Activated T-helper 2 cell treated with anti-CD3 and anti-CD28 coated beads, Interferon-gamma antibody, Interleukin-2, Interleukin-4, amounts not matched to agents 10 μg/mL and 5 μg/mL and 100 μg/mL, durations not matched to agents 14 hours and 24 hours and 36 hours (primary cell): Measurements from ENCODE around the gene TDP1. TPM values are rescaled to one million over a fixed set of nuclear protein-coding genes. Genes with fewer than 3 reads are reported as not detected.

Experiments used
- DNase-seq: peaks from one replicate; pipeline ENCODE4 v3.0.0; 2021; ENCODE audit warnings: low spot score
- H3K27ac Mint-ChIP-seq: one replicate; pipeline ENCODE4 v1.8.0; 2021; ENCODE audit warnings: mixed read lengths
- H3K27me3 Mint-ChIP-seq: one replicate; pipeline ENCODE4 v1.8.0; 2021; ENCODE audit warnings: low read depth, mixed read lengths
- H3K36me3 Mint-ChIP-seq: one replicate; pipeline ENCODE4 v1.8.0; 2021; ENCODE audit warnings: low read depth, mixed read lengths
- H3K4me1 Mint-ChIP-seq: one replicate; pipeline ENCODE4 v1.8.0; 2021; ENCODE audit warnings: low read depth, mixed read lengths
- H3K4me3 Mint-ChIP-seq: one replicate; pipeline ENCODE4 v1.8.0; 2021; ENCODE audit warnings: low read depth, mild to moderate bottlenecking, moderate library complexity, mixed read lengths
- H3K9me3 Mint-ChIP-seq: one replicate; pipeline ENCODE4 v1.8.0; 2021; ENCODE audit warnings: mixed read lengths
- intact Hi-C: fragments of 100-400 bp; cut with micrococcal nuclease; formaldehyde crosslinking; loops from one replicate; pipeline ENCODE4 v1.15.1; 2023
- total RNA-seq: library from RNA; stranded (reverse); gene quantifications from 2 replicates; pipeline ENCODE4 v1.2.3, GENCODE V29; 2022

The TDP1 gene
- total RNA-seq, 1 donor from 2014 or later = 97.5 TPM

- H3K27me3 Mint-ChIP-seq = peaks cover 4% of the 10 kb centered on the region
- H3K4me1 Mint-ChIP-seq = no peaks in the 10 kb centered on the region
- intact Hi-C loops = no loop called here
- no peak for DNase-seq
- H3K9me3 Mint-ChIP-seq = no peaks in the 10 kb centered on the region
- no peak overlapping the region for H3K4me3 Mint-ChIP-seq
- peaks cover 4% of the 10 kb centered on the region for H3K36me3 Mint-ChIP-seq
- H3K27ac Mint-ChIP-seq = no peak overlapping the region
Observed at GRCh38 chr14:89920056-89920455, 35.7 kb upstream of the TDP1 start.

- intact Hi-C loops = no loop called here
- H3K27ac Mint-ChIP-seq = no peak overlapping the region
- H3K4me3 Mint-ChIP-seq = no peak overlapping the region
- H3K4me1 Mint-ChIP-seq = no peaks in the 10 kb centered on the region
- no peaks in the 10 kb centered on the region for H3K9me3 Mint-ChIP-seq
- H3K27me3 Mint-ChIP-seq = peaks cover 1% of the 10 kb centered on the region
- H3K36me3 Mint-ChIP-seq = peaks cover 4% of the 10 kb centered on the region
- no peak for DNase-seq
Observed at GRCh38 chr14:89921346-89921745, 34.4 kb upstream of the TDP1 start.

- Mint-ChIP-seq H3K27me3 (no peaks in the 10 kb centered on the region), H3K4me3 (no peak overlapping the region), H3K9me3 (no peaks in the 10 kb centered on the region), H3K27ac (no peak overlapping the region), H3K4me1 (no peaks in the 10 kb centered on the region), H3K36me3 (peaks cover 4% of the 10 kb centered on the region)
- no peak for DNase-seq
- intact Hi-C loops = no loop called here
Observed at GRCh38 chr14:89922031-89922907, 33.5 kb upstream of the TDP1 start.

GRCh38 chr14:89924268-89924667 lies 31.5 kb upstream of the TDP1 start:
- DNase-seq = no peak
- intact Hi-C loops = no loop called here

DNA sequence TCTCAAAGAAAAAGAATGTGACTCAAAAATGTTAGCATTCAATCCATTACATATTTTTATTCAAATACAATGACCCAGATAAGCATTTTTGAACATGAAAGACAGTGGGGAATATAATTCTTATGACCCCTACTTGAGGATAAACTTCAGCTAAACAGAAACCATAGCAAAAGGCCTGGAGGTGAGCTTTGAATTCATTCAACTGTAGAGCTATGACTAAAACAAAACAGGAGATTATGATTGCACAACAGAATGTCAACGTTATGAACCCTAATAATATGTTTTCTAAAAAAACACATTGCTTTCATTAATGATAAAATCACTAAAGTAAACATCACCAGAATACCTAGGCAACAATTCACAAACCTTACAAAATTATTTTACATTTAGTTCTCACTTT lies 29.0 kb upstream of the TDP1 start:
- intact Hi-C loops = no loop called here
- no peaks in the 10 kb centered on the region for H3K4me1 Mint-ChIP-seq
- no peak overlapping the region for H3K4me3 Mint-ChIP-seq
- no peaks in the 10 kb centered on the region for H3K9me3 Mint-ChIP-seq
- no peaks in the 10 kb centered on the region for H3K27me3 Mint-ChIP-seq
- peaks cover 4% of the 10 kb centered on the region for H3K36me3 Mint-ChIP-seq
- H3K27ac Mint-ChIP-seq = no peak overlapping the region
- DNase-seq = no peak

More at GRCh38 chr14:89924268-89924667, 31.5 kb upstream of the TDP1 start:
- no peak overlapping the region for H3K27ac Mint-ChIP-seq
- no peaks in the 10 kb centered on the region for H3K4me1 Mint-ChIP-seq
- no peaks in the 10 kb centered on the region for H3K27me3 Mint-ChIP-seq
- no peaks in the 10 kb centered on the region for H3K9me3 Mint-ChIP-seq
- H3K4me3 Mint-ChIP-seq = no peak overlapping the region
- H3K36me3 Mint-ChIP-seq = peaks cover 4% of the 10 kb centered on the region

DNA sequence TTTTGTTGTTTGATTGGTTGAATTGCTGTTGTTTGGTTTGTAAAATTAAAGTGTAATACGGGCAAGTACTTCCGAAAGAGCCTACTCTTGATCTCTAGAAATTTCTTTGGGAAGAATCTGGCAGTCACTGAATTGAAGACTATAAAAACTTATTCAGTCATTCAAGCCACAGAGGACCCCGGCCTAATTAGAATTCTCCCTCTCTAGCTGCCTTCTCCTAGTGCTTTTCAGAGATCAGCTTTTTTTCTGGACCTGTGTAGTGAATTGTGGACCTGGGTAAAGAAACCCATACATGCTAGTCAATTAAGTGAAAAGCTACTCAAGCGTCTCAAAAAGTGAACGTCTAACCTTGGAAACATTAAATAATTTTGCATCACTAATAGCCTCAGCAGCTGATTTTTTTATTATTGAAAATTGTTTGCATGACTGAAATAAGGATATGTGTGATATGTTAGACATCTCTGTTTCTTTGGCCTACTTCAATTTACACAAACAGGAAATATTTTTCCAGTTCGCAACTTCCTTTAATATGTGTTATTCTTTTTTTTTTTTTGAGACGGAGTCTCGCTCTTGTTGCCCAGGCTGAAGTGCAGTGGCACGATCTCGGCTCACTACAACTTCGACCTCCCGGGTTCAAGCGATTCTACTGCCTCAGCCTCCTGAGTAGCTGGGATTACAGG lies 28.4 kb upstream of the TDP1 start:
- Mint-ChIP-seq H3K9me3 (no peaks in the 10 kb centered on the region), H3K27ac (no peak overlapping the region), H3K27me3 (no peaks in the 10 kb centered on the region), H3K4me3 (no peak overlapping the region), H3K4me1 (no peaks in the 10 kb centered on the region), H3K36me3 (peaks cover 4% of the 10 kb centered on the region)
- intact Hi-C loops = no loop called here
- DNase-seq = no peak

GRCh38 chr14:89933002-89933401 lies 22.7 kb upstream of the TDP1 start:
- Mint-ChIP-seq H3K4me1 (no peaks in the 10 kb centered on the region), H3K36me3 (no peaks in the 10 kb centered on the region), H3K4me3 (no peak overlapping the region), H3K27ac (no peak overlapping the region), H3K9me3 (no peaks in the 10 kb centered on the region), H3K27me3 (no peaks in the 10 kb centered on the region)
- intact Hi-C loops = no loop called here
- no peak for DNase-seq

GRCh38 chr14:89936654-89937185 lies 19.0 kb upstream of the TDP1 start:
- Mint-ChIP-seq H3K4me1 (peaks cover under 1% of the 10 kb centered on the region), H3K27me3 (no peaks in the 10 kb centered on the region), H3K36me3 (no peaks in the 10 kb centered on the region), H3K4me3 (no peak overlapping the region), H3K9me3 (no peaks in the 10 kb centered on the region), H3K27ac (no peak overlapping the region)
- intact Hi-C loops = no loop called here
- no peak for DNase-seq

DNA sequence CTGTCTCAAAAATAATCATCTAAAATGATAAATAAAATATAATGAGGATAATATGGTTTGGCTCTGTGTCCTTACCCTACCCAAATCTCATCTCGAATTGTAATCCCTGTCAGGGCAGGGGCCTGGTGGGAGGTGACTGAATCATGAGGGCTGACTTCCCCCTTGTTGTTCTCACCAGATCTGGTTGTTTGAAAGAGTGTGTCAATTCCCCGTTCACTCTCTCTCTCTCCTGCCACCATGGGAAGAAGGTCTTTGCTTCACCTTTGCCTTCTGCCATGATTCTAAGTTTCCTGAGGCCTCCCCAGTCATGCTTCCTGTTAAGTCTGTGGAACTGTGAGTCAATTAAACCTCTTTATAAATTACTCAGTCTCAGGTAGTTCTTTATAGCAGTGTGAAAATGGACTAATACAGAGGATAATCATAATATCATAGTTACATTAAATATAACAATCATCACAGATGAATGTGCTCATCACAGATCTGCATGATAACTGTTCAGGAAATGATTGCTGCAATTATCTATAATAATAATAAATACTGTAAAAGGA lies 13.8 kb upstream of the TDP1 start:
- Mint-ChIP-seq H3K4me1 (peaks cover 3% of the 10 kb centered on the region), H3K27ac (no peak overlapping the region), H3K27me3 (no peaks in the 10 kb centered on the region), H3K9me3 (no peaks in the 10 kb centered on the region), H3K36me3 (no peaks in the 10 kb centered on the region), H3K4me3 (no peak overlapping the region)
- intact Hi-C loops = no loop called here
- DNase-seq = no peak

GRCh38 chr14:89947344-89947743 lies 8.4 kb upstream of the TDP1 start:
- no peak overlapping the region for H3K27ac Mint-ChIP-seq
- peaks cover 6% of the 10 kb centered on the region for H3K36me3 Mint-ChIP-seq
- no peaks in the 10 kb centered on the region for H3K9me3 Mint-ChIP-seq
- peaks cover 6% of the 10 kb centered on the region for H3K4me1 Mint-ChIP-seq
- no peak overlapping the region for H3K4me3 Mint-ChIP-seq
- intact Hi-C loops = no loop called here
- no peak for DNase-seq
- no peaks in the 10 kb centered on the region for H3K27me3 Mint-ChIP-seq

DNA sequence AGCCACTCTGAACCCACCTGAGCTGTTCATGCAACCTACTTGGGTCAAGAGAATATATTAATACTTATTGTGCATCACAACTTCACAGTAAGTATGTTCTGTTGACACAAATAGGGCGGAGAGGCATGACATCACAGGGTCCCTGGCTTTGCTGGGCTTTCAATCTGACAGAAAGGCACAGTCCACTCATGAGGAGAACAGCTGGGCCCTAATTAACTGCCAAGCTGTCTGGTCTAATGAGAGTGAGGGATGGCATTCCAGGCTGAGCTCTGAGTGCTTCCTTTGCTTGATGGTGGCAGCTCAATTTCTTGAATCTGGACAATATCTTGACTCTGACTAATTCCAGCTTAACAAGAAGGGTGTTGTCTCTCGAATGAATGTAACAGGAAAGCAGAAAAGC lies 3.2 kb upstream of the TDP1 start:
- Mint-ChIP-seq H3K4me1 (peaks cover 31% of the 10 kb centered on the region), H3K36me3 (peaks cover 19% of the 10 kb centered on the region), H3K27ac (no peak overlapping the region), H3K9me3 (no peaks in the 10 kb centered on the region), H3K4me3 (peak overlapping the region; percentile 27), H3K27me3 (no peaks in the 10 kb centered on the region)
- intact Hi-C loops = loop anchor here (10.0 kb wide), 1 partner anchor 1388 kb away; the partner anchor contains the start of gene ZC3H14
- no peak for DNase-seq

DNA sequence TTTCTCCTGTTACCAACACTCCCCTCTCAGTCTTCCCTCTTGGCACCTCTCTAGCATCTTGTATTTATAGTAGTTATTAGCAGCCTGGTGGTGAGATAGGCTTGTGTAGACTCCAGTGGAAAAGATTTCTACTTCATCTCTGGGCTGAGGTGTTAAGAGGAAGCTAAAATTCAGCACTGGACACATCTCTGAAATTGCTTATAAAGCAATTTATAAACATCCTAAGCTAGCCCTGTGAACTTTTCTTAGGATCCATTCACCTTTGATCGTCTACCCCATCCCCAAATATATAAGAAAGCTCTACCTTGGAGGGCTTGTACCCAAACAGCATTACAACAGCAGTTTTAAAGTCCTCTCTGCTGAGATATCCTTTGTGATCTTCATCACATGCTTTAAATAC lies 2.1 kb upstream of the TDP1 start:
- peak overlapping the region; percentile 87 for H3K4me3 Mint-ChIP-seq
- H3K4me1 Mint-ChIP-seq = peaks cover 39% of the 10 kb centered on the region
- H3K27ac Mint-ChIP-seq = peak overlapping the region; percentile 81
- peaks cover 24% of the 10 kb centered on the region for H3K36me3 Mint-ChIP-seq
- DNase-seq = no peak
- H3K9me3 Mint-ChIP-seq = no peaks in the 10 kb centered on the region
- intact Hi-C loops = loop anchor here (2.0 to 10.0 kb wide), 2 partner anchors 537 to 1389 kb away; partner anchors contain the start of genes FOXN3 and ZC3H14
- H3K27me3 Mint-ChIP-seq = no peaks in the 10 kb centered on the region
